ENCODE measurements around the gene RNU6-1.

The RNU6-1 gene

DNA sequence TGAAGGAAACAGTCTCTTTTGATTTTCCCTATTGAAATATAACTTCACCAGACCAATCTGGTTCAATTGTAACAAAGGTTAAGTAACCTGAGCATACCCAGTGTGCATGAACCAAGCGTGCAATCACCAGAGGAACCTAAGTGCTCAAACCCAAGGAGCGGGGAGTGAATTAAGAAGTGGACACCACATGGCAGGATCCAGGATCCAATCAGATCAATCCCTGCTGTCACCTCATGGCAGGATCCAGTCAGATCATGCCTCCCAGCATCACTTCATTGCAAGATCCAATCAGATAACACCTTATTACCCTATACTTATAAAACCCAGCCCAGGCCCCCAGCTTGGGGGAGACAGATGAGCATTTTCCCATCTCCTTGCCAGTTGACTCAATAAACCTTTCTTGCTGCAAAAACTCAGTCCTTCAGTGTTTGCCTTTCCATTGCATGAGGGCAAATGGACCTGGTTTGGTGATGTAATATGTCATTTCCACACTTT lies 38.9 kb upstream of the RNU6-1 start:
- FAIRE-seq = no peak
- no peak for DNase-seq (ENCODE audit: insufficient read length)
- no peak for TF ChIP-seq POLR2A (IDR thresholded peaks at IDR 0.05; ENCODE audit: low read depth, low read length)
- no peak for TF ChIP-seq TAF1 (IDR thresholded peaks at IDR 0.05; ENCODE audit: borderline replicate concordance, low read depth, low read length)
- TF ChIP-seq POLR2AphosphoS5 (IDR thresholded peaks at IDR 0.05; ENCODE audit: low read depth, low read length) = no peak

GRCh38 chr15:67873777-67874176 lies 33.9 kb upstream of the RNU6-1 start:
- FAIRE-seq (no peak), DNase-seq (ENCODE audit: insufficient read length) (no peak)
- TF ChIP-seq POLR2A (IDR thresholded peaks at IDR 0.05; ENCODE audit: low read depth, low read length) (no peak), TAF1 (IDR thresholded peaks at IDR 0.05; ENCODE audit: borderline replicate concordance, low read depth, low read length) (no peak), POLR2AphosphoS5 (IDR thresholded peaks at IDR 0.05; ENCODE audit: low read depth, low read length) (no peak)

- FAIRE-seq (no peak), DNase-seq (ENCODE audit: insufficient read length) (no peak)
- TF ChIP-seq TAF1 (IDR thresholded peaks at IDR 0.05; ENCODE audit: borderline replicate concordance, low read depth, low read length) (no peak), POLR2A (IDR thresholded peaks at IDR 0.05; ENCODE audit: low read depth, low read length) (no peak), POLR2AphosphoS5 (IDR thresholded peaks at IDR 0.05; ENCODE audit: low read depth, low read length) (no peak)
Measured at GRCh38 chr15:67870868-67871408, 31.1 kb upstream of the RNU6-1 start.

- FAIRE-seq (peak; percentile 71), DNase-seq (ENCODE audit: insufficient read length) (no peak)
- TF ChIP-seq POLR2A (IDR thresholded peaks at IDR 0.05; ENCODE audit: low read depth, low read length) (no peak), TAF1 (IDR thresholded peaks at IDR 0.05; ENCODE audit: borderline replicate concordance, low read depth, low read length) (no peak), POLR2AphosphoS5 (IDR thresholded peaks at IDR 0.05; ENCODE audit: low read depth, low read length) (no peak)
Measured at GRCh38 chr15:67869701-67870100, 29.9 kb upstream of the RNU6-1 start.

DNA sequence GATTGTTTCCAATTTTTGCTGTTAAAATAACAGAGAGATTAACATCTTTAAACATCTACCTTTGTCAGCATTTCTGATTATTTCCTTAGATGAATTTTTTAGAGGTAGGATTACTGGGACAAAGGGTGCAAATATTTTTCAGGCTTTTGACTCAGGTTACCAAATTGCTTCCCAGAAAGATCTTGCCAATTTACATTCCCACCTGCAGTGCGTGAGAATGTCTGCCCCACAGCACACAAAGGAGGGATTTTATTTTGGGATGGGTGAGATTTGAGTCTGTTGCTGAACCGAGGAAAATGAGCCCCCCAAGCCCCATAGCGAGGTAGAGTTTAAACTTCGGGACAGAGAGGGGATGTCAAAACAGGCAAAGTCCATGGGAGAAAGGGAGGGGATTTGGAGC lies 25.9 kb upstream of the RNU6-1 start:
- TF ChIP-seq POLR2AphosphoS5 (IDR thresholded peaks at IDR 0.05; ENCODE audit: low read depth, low read length) (no peak), POLR2A (IDR thresholded peaks at IDR 0.05; ENCODE audit: low read depth, low read length) (no peak), TAF1 (IDR thresholded peaks at IDR 0.05; ENCODE audit: borderline replicate concordance, low read depth, low read length) (no peak)
- FAIRE-seq = no peak
- no peak for DNase-seq (ENCODE audit: insufficient read length)

GRCh38 chr15:67865331-67865730 lies 25.5 kb upstream of the RNU6-1 start:
- DNase-seq (ENCODE audit: insufficient read length) (no peak), FAIRE-seq (no peak)
- TF ChIP-seq POLR2A (IDR thresholded peaks at IDR 0.05; ENCODE audit: low read depth, low read length) (no peak), POLR2AphosphoS5 (IDR thresholded peaks at IDR 0.05; ENCODE audit: low read depth, low read length) (no peak), TAF1 (IDR thresholded peaks at IDR 0.05; ENCODE audit: borderline replicate concordance, low read depth, low read length) (no peak)

GRCh38 chr15:67863442-67863987 lies 23.7 kb upstream of the RNU6-1 start:
- peak; percentile 75 for DNase-seq (ENCODE audit: insufficient read length)
- TF ChIP-seq POLR2A (IDR thresholded peaks at IDR 0.05; ENCODE audit: low read depth, low read length) = no peak
- no peak for TF ChIP-seq TAF1 (IDR thresholded peaks at IDR 0.05; ENCODE audit: borderline replicate concordance, low read depth, low read length)
- TF ChIP-seq POLR2AphosphoS5 (IDR thresholded peaks at IDR 0.05; ENCODE audit: low read depth, low read length) = no peak
- peak; percentile 94 for FAIRE-seq

DNA sequence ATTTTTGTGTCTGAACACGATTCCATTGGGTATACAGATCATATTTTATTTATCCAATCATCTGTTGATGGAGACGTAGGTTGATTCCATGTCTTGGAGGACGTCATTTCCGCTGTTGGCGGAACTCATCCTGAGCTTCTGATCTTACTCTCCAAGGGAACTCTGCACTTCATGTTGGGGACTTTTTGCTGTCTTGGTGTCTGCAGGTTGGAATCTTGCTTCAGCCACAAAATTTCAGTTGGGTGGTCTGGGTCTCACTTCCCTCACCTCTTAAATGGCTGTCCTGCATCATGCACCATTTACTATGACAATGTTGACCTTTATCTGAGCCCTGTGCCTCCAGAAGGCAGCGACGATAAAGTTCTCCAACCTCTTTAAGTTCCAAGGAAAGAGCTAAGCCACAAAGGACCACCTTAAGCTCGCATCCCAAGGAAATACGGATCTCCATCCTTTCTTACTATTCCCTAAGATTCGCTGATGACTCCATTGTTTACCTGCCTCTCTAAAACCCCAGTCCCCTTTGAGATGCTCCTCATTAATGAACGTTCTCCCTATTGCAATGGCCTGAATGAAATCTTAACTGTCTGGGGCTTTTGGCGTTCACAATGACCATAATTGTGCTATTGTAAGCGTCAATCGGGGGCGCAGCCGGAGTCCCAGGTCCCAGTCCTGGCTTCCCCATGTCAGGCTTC lies 23.1 kb upstream of the RNU6-1 start:
- no peak for FAIRE-seq

DNA sequence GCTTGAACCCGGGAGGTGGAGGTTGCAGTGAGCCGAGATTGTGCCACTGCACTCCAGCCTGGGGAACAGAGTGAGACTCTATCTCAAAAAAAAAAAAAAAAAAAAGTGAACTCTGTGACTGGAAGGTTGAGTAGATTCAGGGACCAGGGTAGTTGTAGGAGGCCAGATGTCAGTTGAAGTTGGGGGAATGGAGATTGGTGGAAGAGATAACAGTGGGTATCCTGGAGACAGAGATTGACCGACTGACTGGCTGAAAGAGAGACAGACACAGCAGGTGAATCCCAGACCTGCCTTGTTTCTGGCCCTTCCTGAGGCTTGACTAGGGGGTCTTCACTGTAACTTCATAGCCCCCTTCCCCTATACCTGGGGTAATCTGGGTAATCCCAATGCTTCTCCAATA lies 22.1 kb upstream of the RNU6-1 start:
- FAIRE-seq (no peak), DNase-seq (ENCODE audit: insufficient read length) (no peak)
- TF ChIP-seq POLR2AphosphoS5 (IDR thresholded peaks at IDR 0.05; ENCODE audit: low read depth, low read length) (no peak), TAF1 (IDR thresholded peaks at IDR 0.05; ENCODE audit: borderline replicate concordance, low read depth, low read length) (no peak), POLR2A (IDR thresholded peaks at IDR 0.05; ENCODE audit: low read depth, low read length) (no peak)

More for the DNA sequence above, 23.1 kb upstream of the RNU6-1 start:
- TF ChIP-seq POLR2AphosphoS5 (IDR thresholded peaks at IDR 0.05; ENCODE audit: low read depth, low read length) (peak; percentile 32; the same call in 1 of the 2 replicates), POLR2A (IDR thresholded peaks at IDR 0.05; ENCODE audit: low read depth, low read length) (0 out of 2 replicates have a peak, but pooled peaks have one; percentile 9), TAF1 (IDR thresholded peaks at IDR 0.05; ENCODE audit: borderline replicate concordance, low read depth, low read length) (no peak)
- no peak for DNase-seq (ENCODE audit: insufficient read length)

- FAIRE-seq = no peak
- no peak for DNase-seq (ENCODE audit: insufficient read length)
- TF ChIP-seq POLR2A (IDR thresholded peaks at IDR 0.05; ENCODE audit: low read depth, low read length) (no peak), POLR2AphosphoS5 (IDR thresholded peaks at IDR 0.05; ENCODE audit: low read depth, low read length) (no peak), TAF1 (IDR thresholded peaks at IDR 0.05; ENCODE audit: borderline replicate concordance, low read depth, low read length) (no peak)
Measured at GRCh38 chr15:67859331-67859946, 19.6 kb upstream of the RNU6-1 start.

- FAIRE-seq (no peak), DNase-seq (ENCODE audit: insufficient read length) (no peak)
- TF ChIP-seq POLR2AphosphoS5 (IDR thresholded peaks at IDR 0.05; ENCODE audit: low read depth, low read length) = no peak
- TF ChIP-seq POLR2A (IDR thresholded peaks at IDR 0.05; ENCODE audit: low read depth, low read length) = no peak
- no peak for TF ChIP-seq TAF1 (IDR thresholded peaks at IDR 0.05; ENCODE audit: borderline replicate concordance, low read depth, low read length)
Measured at GRCh38 chr15:67857220-67857619, 17.4 kb upstream of the RNU6-1 start.

Measured in GM12892 (cell line).